Frontal cortex (tissue), 4 donors: Measurements from ENCODE around the gene DCAF11. TPM values are rescaled to one million over a fixed set of nuclear protein-coding genes. Genes with fewer than 3 reads are reported as not detected.
A peak's percentile ranks its signal among the peaks of the same experiment; 100 is the strongest.

Source experiments
- DNase-seq, 2 donors: peaks; one replicate each; pipeline ENCODE4 v3.0.0; 2012; ENCODE audit warnings: low spot score in 2 of 2
- FAIRE-seq: peaks from 2 replicates; lab custom pipeline; 2012; peaks lifted over from hg19 to GRCh38; lab: Jason Lieb, UNC
- total RNA-seq: library from RNA; depleted of rRNA; stranded (reverse); fragments of >200 nt; gene quantifications from one replicate; pipeline ENCODE4 v1.2.3, GENCODE V29; 2014
- donor health status: control.
- donor health status: control.
- donor health status: control.

The DCAF11 gene
- total RNA-seq, 1 donor from 2014 or later, result 56.7 TPM

- peak; percentile 96 to 97 for DNase-seq
- FAIRE-seq, result no peak
These were observed 21.5 kb downstream of the DCAF11 start, which contains the start of gene PSME1 for GRCh38 chr14:24135834-24136683. TSS of gene PSME1 (plus strand) at chr14:24136194. CDS start at chr14:24136263, 69 bp downstream.

DNA sequence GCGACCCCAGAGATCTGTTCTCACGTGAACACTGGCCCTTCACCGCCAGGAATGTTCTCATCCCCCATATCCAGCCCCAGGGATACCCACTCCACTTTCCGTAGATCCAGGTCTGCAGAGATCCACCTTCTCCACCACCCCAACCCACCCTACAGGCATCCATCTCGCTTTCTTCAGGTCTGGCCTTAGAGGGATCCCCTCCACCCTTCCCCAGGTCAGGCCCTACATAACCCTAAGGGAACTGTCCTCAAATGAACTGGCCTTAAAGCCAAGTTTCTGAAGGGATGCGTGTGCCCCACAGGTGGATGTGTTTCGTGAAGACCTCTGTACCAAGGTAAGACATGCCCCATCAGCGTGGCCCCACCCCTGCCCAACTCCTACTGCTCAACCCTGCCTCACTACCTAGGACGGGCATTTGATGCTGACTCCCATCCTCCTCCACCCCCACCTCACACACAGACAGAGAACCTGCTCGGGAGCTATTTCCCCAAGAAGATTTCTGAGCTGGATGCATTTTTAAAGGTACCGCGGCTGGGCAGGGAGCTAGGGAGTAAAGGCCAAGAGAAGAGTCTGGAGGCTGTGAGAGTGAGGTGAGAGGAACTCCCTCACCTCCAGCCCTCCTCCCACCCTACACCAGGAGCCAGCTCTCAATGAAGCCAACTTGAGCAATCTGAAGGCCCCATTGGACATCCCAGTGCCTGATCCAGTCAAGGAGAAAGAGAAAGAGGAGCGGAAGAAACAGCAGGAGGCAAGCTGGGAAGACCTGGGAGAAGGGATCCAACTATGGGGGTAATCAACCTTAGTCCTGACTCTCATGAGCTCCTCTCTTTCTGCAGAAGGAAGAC, 22.3 kb downstream of the DCAF11 start:
- DNase-seq (no peak), FAIRE-seq (no peak)

- no peak for DNase-seq
- no peak for FAIRE-seq
These were observed 23.2 kb downstream of the DCAF11 start for GRCh38 chr14:24137529-24138395.

- no peak for DNase-seq
- FAIRE-seq, result no peak
These were observed 24.1 kb downstream of the DCAF11 start for GRCh38 chr14:24138396-24139271.

- DNase-seq, result no peak
- FAIRE-seq, result no peak
These were observed 24.8 kb downstream of the DCAF11 start for GRCh38 chr14:24139272-24139934.

DNA sequence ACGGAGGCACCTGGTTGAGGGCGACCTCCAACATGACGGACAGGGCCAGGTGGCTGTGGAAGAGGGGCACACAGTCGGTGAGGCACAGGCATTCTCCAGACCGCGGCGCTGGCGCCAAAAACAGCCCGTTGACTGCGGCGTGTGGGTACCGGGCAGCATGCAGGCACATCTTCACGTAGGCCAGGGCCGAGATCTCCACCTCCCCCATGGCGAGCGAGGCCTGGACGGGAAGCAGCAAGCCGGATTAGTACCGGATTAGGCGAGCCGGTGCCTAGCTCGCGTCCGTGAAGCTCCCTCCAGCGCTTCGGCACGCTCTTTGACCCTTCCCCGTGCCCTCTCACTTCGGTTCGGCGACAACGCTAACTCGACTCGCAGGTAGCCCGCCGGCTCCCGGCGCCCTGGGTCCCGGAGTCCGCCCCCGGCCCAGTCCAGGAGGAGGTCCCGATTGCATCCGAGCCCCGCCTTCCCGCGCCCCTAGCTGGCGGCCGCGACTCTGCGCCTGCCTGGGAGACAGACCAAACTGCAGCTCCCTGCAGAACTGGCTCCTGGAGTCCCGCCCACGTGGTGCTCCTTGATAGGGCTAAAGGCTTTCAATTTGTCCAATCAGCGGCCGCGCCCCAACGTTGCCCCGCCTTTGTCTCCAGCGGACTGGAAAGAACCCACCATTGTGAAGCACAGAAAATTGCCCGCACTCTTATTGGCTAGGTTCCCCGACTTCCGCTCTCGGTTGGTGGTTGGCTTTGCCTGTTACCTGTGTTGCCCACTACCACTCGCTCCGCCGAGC, 26.7 kb downstream of the DCAF11 start, which contains the start of gene EMC9:
Gene EMC9 (minus strand): TSS at position 495 of the 784 bp plus-strand sequence. CDS start 287 bp downstream, at position 208.
- FAIRE-seq, result no peak
- DNase-seq, result peak; percentile 98

GRCh38 chr14:24143511-24143910, 28.9 kb downstream of the DCAF11 start:
- FAIRE-seq, result no peak
- no peak for DNase-seq

GRCh38 chr14:24144451-24144850, 29.9 kb downstream of the DCAF11 start:
- FAIRE-seq (no peak), DNase-seq (no peak)

- no peak for FAIRE-seq
- DNase-seq, result no peak
These were observed 30.6 kb downstream of the DCAF11 start for GRCh38 chr14:24145219-24145618.

DNA sequence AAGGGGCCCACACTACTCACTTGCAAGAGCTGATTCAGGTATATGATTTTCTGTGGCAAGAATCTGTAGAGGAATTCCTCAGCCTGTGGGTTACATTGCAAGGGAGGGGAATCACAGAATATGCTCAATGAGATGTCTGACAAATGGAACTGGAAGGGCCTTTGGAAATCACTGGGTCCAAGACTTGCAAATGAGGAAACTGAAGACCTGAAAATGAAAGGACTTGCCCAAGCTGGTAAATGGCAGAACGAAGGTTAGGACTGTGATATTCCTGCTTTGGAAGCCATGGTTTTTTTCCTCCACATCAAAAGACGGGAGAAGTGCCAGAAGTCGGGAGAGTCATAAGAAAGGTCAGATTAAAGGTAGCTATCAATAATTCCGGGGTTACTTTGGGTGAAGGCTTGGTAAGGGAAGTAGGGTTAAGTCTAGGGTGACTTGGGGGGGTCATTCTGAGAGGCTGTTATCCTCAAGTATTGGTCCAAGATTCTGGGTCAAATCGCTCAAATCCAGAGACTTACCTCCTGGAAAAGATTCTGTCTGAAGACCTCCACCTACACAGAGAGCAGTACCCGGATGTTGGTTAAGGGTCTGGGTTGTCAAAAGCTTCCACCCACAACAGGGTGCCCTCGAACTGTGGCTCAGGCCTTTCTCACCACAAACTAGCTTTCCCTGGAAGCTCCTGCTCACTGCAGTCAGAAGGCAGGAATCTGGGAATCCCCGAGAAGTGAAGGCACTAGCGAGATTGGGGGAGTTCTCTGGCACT, 31.3 kb downstream of the DCAF11 start:
- DNase-seq (no peak), FAIRE-seq (no peak)

GRCh38 chr14:24146453-24146977, 31.9 kb downstream of the DCAF11 start, which contains the start of gene PSME2:
TSS of gene PSME2 (minus strand) at chr14:24146610. CDS start at chr14:24146581, 29 bp downstream.
- no peak for FAIRE-seq
- DNase-seq, result peak; percentile 84 to 89

DNA sequence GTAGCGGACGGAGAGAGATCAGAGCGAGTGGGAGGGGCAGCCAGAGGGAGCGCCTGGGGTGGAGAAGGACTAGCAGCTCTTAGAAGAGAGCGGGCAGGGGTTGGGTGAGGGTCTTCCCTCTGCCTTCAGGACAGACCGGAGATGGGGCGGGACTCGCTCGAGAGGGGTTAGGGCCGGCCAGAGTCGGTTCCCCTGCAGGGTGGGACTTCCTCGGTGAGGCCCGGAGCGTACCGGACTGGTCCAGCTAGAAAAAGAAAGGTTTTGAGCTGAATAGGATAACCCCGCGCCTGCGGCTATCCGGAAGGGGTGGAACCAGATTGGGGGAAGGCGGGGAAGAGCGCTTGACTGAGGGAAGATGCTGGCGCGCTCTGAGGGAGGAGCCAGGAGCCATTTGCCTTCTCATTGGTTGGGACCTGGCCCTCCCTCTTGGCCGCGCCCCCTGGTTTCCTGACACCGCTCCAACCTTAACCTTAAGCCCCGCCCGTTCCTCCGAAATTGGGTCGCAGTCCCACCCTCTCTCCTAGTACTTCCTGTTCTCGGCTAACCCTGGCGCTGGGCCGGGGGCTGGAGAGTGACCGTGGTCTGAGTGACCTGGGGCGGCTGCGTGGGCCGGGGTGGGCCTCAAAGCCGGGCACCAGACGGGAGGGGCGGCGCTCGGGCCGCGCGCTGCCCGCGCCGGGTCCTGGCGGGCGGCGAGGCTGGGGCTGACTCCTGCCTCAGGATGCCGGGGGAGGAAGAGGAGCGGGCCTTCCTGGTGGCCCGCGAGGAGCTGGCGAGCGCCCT, 32.6 kb downstream of the DCAF11 start, which contains the start of gene RNF31:
Gene RNF31 (plus strand): TSS at position 521 of the 783 bp plus-strand sequence. CDS start 201 bp downstream, at position 722.
- FAIRE-seq, result peak; percentile 42
- DNase-seq, result peak; percentile 97 to 98

GRCh38 chr14:24147761-24148428, 33.3 kb downstream of the DCAF11 start:
- FAIRE-seq (no peak), DNase-seq (peak in 1 of 2 donors; percentile 38)

- FAIRE-seq, result no peak
These were observed 34.9 kb downstream of the DCAF11 start for GRCh38 chr14:24149302-24149969.

More at GRCh38 chr14:24149302-24149969, 34.9 kb downstream of the DCAF11 start:
- no peak for DNase-seq
